PC-3 (cell line): ENCODE data around the gene ANKRD52. TPM values are rescaled to one million over a fixed set of nuclear protein-coding genes. Genes with fewer than 3 reads are reported as not detected.
"Not testable (repeated sequence)": the region's sequence is repeated elsewhere in the genome, so short reads cannot be mapped to it uniquely, and the experiment has no call there.

Experiments used
- ATAC-seq: fragments of 200-7000 bp; cut with Tn5 transposase; 2 replicates; pipeline ENCODE4 v1.9.1; 2020; ENCODE audit warnings: mild to moderate bottlenecking, moderate library complexity
- BruUV-seq: library from RNA; stranded (reverse); fragments of 400-500 nt; replicated peaks from 2 replicates; lab custom pipeline; 2021; lab: Mats Ljungman, UMichigan
- CTCF ChIA-PET: fragments of 300-600 bp; sonication (Branson Sonifier 250); formaldehyde crosslinking; loops from one replicate; lab custom pipeline; 2022; ENCODE audit warnings: antibody characterized with exemption; lab: Charles Lee
- POLR2A ChIA-PET: fragments of 300-600 bp; sonication (Branson Sonifier 250); formaldehyde crosslinking; loops from one replicate; lab custom pipeline; 2022; ENCODE audit warnings: antibody characterized with exemption; ENCODE audit not compliant: unreplicated experiment; lab: Charles Lee
- DNase-seq: peaks from one replicate; pipeline ENCODE4 v3.0.0-alpha.2; 2015
- H2AFZ ChIP-seq: fragments of 300-600 bp; sonication (generic); 2 replicates; pipeline ENCODE4 v1.6.0; 2016; ENCODE audit warnings: antibody characterized with exemption, low read length
- H3F3A ChIP-seq: fragments of 300-600 bp; sonication (generic); one replicate; pipeline ENCODE4 v1.6.0; 2017; ENCODE audit warnings: antibody characterized with exemption, low read length, control low read depth, mild to moderate bottlenecking; ENCODE audit not compliant: unreplicated experiment
- H3K27ac ChIP-seq: fragments of 300-600 bp; sonication (generic); 2 replicates; pipeline ENCODE4 v1.5.1; 2016; ENCODE audit warnings: mild to moderate bottlenecking, low read length
- H3K27me3 ChIP-seq: fragments of 300-600 bp; sonication (generic); 2 replicates; pipeline ENCODE4 v1.6.1; 2016; ENCODE audit warnings: low read length, mixed read lengths
- H3K36me3 ChIP-seq: fragments of 300-600 bp; sonication (generic); 2 replicates; pipeline ENCODE4 v1.6.1; 2016; ENCODE audit warnings: low read depth, mixed run types, low read length, mixed read lengths
- H3K4me1 ChIP-seq: fragments of 300-600 bp; sonication (generic); 2 replicates; pipeline ENCODE4 v1.5.1; 2016; ENCODE audit warnings: low read length; ENCODE audit not compliant: insufficient read depth
- H3K4me2 ChIP-seq: fragments of 300-600 bp; sonication (generic); 2 replicates; pipeline ENCODE4 v1.6.0; 2016; ENCODE audit warnings: low read length
- H3K4me3 ChIP-seq: fragments of 300-600 bp; sonication (generic); 2 replicates; pipeline ENCODE4 v1.5.1; 2016; ENCODE audit warnings: mild to moderate bottlenecking, low read length, mixed read lengths
- H3K79me2 ChIP-seq: fragments of 300-600 bp; sonication (generic); 2 replicates; pipeline ENCODE4 v1.6.1; 2017; ENCODE audit warnings: low read length, mixed read lengths
- H3K9ac ChIP-seq: fragments of 300-600 bp; sonication (generic); 2 replicates; pipeline ENCODE4 v1.6.0; 2016; ENCODE audit warnings: mild to moderate bottlenecking, low read length
- H3K9me2 ChIP-seq: fragments of 300-600 bp; sonication (generic); replicated peaks from 2 replicates; pipeline ENCODE4 v1.6.1; 2016; ENCODE audit warnings: mixed run types, low read length, mixed read lengths
- H3K9me3 ChIP-seq: fragments of 300-600 bp; sonication (generic); 2 replicates; pipeline ENCODE4 v1.6.1; 2016; ENCODE audit warnings: low read length, mixed read lengths
- H4K20me1 ChIP-seq: fragments of 300-600 bp; sonication (generic); 2 replicates; pipeline ENCODE4 v1.6.1; 2016; ENCODE audit warnings: low read length, mixed read lengths
- CTCF ChIP-seq: fragments of 300-600 bp; sonication (generic); conservative IDR thresholded peaks from 2 replicates; pipeline ENCODE4 v1.5.1; 2017; ENCODE audit warnings: antibody characterized with exemption, low read depth, mild to moderate bottlenecking, low read length
- EZH2 ChIP-seq: fragments of 300-600 bp; sonication (generic); IDR thresholded peaks from one replicate; pipeline ENCODE4 v1.6.1; 2017; ENCODE audit warnings: antibody characterized with exemption, mild to moderate bottlenecking, low read length; ENCODE audit not compliant: unreplicated experiment
- EZH2phosphoT487 ChIP-seq: fragments of 300-600 bp; sonication (generic); IDR thresholded peaks from 2 replicates; pipeline ENCODE4 v1.6.1; 2018; ENCODE audit warnings: mild to moderate bottlenecking, antibody characterized with exemption, low read length, borderline replicate concordance
- intact Hi-C: fragments of 100-400 bp; cut with micrococcal nuclease; formaldehyde crosslinking; loops from 2 replicates; pipeline ENCODE4 v1.9.0; 2023
- total RNA-seq: library from RNA; depleted of rRNA; stranded (reverse); fragments of >200 nt; gene quantifications from 2 replicates; pipeline ENCODE4 v1.2.3, GENCODE V29; 2014

Gene ANKRD52
- total RNA-seq, 1 experiment from 2014 or later: 19.1 TPM

GRCh38 chr12:56286044-56286830 is 28.1 kb upstream of the ANKRD52 start:
- Histone ChIP-seq H3F3A (no peaks in the 10 kb centered on the region), H3K27me3 (no peaks in the 10 kb centered on the region), H3K4me3 (no peak overlapping the region), H3K4me1 (peaks cover 9% of the 10 kb centered on the region), H4K20me1 (peaks cover 10% of the 10 kb centered on the region), H3K36me3 (peaks cover 56% of the 10 kb centered on the region), H3K9ac (no peak overlapping the region), H3K9me3 (no peaks in the 10 kb centered on the region), H3K9me2 (no peaks in the 10 kb centered on the region), H3K4me2 (no peak overlapping the region), H3K79me2 (peaks cover 48% of the 10 kb centered on the region), H2AFZ (no peak overlapping the region), H3K27ac (no peak overlapping the region)
- no peak for TF ChIP-seq CTCF
- TF ChIP-seq EZH2: no peak
- TF ChIP-seq EZH2phosphoT487: no peak
- ATAC-seq: no peak
- intact Hi-C loops: no loop called here
- no peak for DNase-seq
- ChIA-PET CTCF (no interaction called here), POLR2A (no interaction called here)
- BruUV-seq: no TSS peak

- H4K20me1 ChIP-seq, H3K27me3 ChIP-seq, DNase-seq, POLR2A ChIA-PET, H3K9me3 ChIP-seq, H3K27ac ChIP-seq, ATAC-seq, H3K4me1 ChIP-seq, intact Hi-C loops, CTCF ChIA-PET, H3K4me2 ChIP-seq, BruUV-seq, H3K4me3 ChIP-seq, H2AFZ ChIP-seq, H3K9me2 ChIP-seq, H3F3A ChIP-seq, H3K9ac ChIP-seq: not testable (repeated sequence)
- peaks cover 29% of the 10 kb centered on the region for H3K79me2 ChIP-seq
- H3K36me3 ChIP-seq: peaks cover 54% of the 10 kb centered on the region
Measured at GRCh38 chr12:56284263-56284662, 26.1 kb upstream of the ANKRD52 start.

GRCh38 chr12:56282579-56282978 is 24.4 kb upstream of the ANKRD52 start:
- no peaks in the 10 kb centered on the region; the same call in 1 of the 2 replicates for H4K20me1 ChIP-seq
- no peaks in the 10 kb centered on the region for H3K9me2 ChIP-seq
- no peak overlapping the region for H3K9ac ChIP-seq
- DNase-seq: no peak
- no peaks in the 10 kb centered on the region for H3F3A ChIP-seq
- H3K4me3 ChIP-seq: no peak overlapping the region
- no peak overlapping the region for H3K27ac ChIP-seq
- POLR2A ChIA-PET: no interaction called here
- H3K27me3 ChIP-seq: no peaks in the 10 kb centered on the region
- no peak overlapping the region for H2AFZ ChIP-seq
- intact Hi-C loops: no loop called here
- peaks cover 12% of the 10 kb centered on the region; the same call in 1 of the 2 replicates for H3K79me2 ChIP-seq
- TF ChIP-seq EZH2 (no peak), CTCF (no peak), EZH2phosphoT487 (no peak)
- no TSS peak for BruUV-seq
- no peaks in the 10 kb centered on the region for H3K9me3 ChIP-seq
- H3K36me3 ChIP-seq: peaks cover 60% of the 10 kb centered on the region
- no peaks in the 10 kb centered on the region for H3K4me1 ChIP-seq
- CTCF ChIA-PET: no interaction called here
- no peak for ATAC-seq
- H3K4me2 ChIP-seq: no peak overlapping the region
